Caki2 (cell line): ENCODE measurements around the gene TUFM. TPM values are rescaled to one million over a fixed set of nuclear protein-coding genes. Genes with fewer than 3 reads are reported as not detected.
"Not testable (repeated sequence)": the region's sequence is repeated elsewhere in the genome, so short reads cannot be mapped to it uniquely, and the experiment has no call there.

Source experiments
- DNase-seq: peaks from one replicate; pipeline ENCODE4 v3.0.0-alpha.2; 2015; ENCODE audit warnings: low read depth
- in situ Hi-C: cut with HindIII; loops from 2 replicates; pipeline ENCODE4 v1.10.0; 2016; ENCODE audit warnings: low sequenced_read_pairs, low pct_unique_long_range_greater_than_20kb, mixed read lengths
- total RNA-seq: library from RNA; depleted of rRNA; stranded (reverse); fragments of >200 nt; shearing (Covaris generic); gene quantifications from 2 replicates; pipeline ENCODE4 v1.2.3, GENCODE V29; 2014; ENCODE audit warnings: low replicate concordance; rRNA removed

Gene TUFM
- total RNA-seq, result 149 and 151 TPM in 2 replicates

- in situ Hi-C loops, result no loop called here
- DNase-seq, result peak; percentile 99
These were observed at the start of gene TUFM for GRCh38 chr16:28846080-28846932. Gene TUFM (minus strand): TSS chr16:28846348. CDS start chr16:28846269, 79 bp downstream.

GRCh38 chr16:28895609-28896008, 49.5 kb upstream of the TUFM start:
- no peak for DNase-seq

GRCh38 chr16:28893291-28893690, 47.1 kb upstream of the TUFM start:
- DNase-seq, result no peak
- in situ Hi-C loops, result no loop called here

More at GRCh38 chr16:28895609-28896008, 49.5 kb upstream of the TUFM start:
- in situ Hi-C loops, result no loop called here

- no peak for DNase-seq
- in situ Hi-C loops, result no loop called here
These were observed 46.1 kb upstream of the TUFM start for GRCh38 chr16:28891964-28892890.

DNA sequence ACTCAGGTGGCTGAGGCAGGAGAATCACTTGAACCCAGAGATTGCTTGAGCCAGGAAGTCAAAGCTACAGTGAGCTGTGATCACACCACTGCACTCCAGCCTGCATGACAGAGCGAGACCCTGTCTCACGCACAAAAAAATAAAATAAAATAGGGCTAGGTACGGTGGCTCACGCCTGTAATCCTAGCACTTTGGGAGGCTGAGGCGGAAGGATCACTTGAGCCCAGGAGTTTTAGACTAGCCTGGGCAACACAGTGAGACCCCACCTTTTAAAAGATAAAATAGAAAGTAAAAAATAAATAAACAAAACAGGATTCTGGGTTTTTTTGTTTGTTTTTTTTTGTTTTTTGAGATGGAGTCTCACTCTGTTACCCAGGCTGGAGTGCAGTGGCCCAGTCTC, 44.2 kb upstream of the TUFM start:
- in situ Hi-C loops, DNase-seq: not testable (repeated sequence)

- no peak for DNase-seq
- in situ Hi-C loops, result no loop called here
These were observed 40.8 kb upstream of the TUFM start for GRCh38 chr16:28886945-28887344.

GRCh38 chr16:28884045-28884444, 37.9 kb upstream of the TUFM start:
- DNase-seq, result no peak
- in situ Hi-C loops, result no loop called here

- in situ Hi-C loops, result no loop called here
- DNase-seq, result no peak
These were observed 37.3 kb upstream of the TUFM start for GRCh38 chr16:28883221-28883996.

DNA sequence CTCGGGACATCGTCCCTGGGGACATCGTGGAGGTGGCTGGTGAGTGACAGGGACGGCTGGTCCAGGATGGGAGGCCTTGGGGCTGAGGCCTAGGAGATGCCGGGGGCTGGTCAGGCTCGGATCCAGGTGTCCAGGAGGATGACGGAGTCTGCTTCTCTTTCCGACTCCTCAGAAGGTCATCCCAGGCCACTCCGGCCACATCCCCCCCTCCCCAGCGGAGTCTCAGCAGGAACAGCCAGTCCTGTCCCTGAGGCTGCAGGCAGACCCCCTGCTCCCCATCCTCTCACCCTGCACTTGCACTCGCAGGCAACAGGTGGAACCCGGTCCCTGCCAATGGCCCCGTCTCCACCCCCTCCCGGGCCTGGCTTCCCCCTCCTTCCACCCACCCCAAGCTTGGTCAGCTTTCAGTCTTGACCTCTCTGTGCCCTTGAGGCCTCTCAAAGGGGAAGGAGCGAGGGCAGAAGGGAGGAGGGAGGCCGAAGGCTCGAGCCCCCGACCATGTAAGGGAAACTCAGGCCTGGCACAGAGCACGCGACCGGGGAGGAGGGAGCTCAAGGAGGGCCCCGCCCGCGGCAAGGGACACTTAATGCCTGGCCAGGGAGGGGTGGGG, 36.5 kb upstream of the TUFM start:
- DNase-seq, result no peak

DNA sequence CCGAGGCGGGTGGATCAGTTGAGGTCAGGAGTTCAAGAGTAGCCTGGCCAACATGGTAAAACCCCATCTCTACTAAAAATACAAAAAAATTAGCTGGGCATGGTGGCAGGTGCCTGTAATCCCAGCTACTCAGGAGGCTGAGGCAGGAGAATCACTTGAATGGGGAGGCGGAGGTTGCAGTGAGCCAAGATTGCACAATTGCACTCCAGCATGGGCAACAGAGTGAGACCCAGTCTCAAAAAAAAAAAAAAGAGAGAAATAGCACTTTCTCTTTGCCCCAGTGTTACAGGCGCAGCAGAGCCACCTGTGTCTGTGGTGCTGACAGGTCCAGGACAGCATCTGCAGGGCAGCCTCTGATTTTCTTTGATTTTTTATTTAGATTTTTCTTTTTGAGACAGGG, 35.4 kb upstream of the TUFM start:
- in situ Hi-C loops, result not testable (repeated sequence)

More for the DNA sequence above, 36.5 kb upstream of the TUFM start:
- in situ Hi-C loops, result no loop called here

DNA sequence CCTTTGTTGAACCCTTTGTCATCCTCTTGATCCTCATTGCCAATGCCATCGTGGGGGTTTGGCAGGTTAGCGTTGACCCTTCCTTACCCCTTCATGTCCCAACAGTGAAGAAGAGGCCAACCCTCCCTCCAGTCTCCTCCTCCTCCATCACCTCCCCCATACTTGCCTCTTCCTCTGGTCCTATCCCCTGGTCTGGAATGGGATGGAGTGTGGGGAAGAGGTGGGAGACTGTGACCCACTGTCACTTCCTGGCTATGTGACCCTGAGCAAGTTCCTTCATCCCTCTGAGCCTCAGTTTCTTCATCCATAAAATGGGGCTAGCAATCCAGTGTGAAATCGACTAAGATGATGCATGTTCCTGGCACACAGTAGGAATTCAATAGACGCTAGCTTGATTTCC, 34.8 kb upstream of the TUFM start:
- in situ Hi-C loops, result no loop called here
- no peak for DNase-seq

More for the DNA sequence above, 35.4 kb upstream of the TUFM start:
- DNase-seq, result not testable (repeated sequence)

DNA sequence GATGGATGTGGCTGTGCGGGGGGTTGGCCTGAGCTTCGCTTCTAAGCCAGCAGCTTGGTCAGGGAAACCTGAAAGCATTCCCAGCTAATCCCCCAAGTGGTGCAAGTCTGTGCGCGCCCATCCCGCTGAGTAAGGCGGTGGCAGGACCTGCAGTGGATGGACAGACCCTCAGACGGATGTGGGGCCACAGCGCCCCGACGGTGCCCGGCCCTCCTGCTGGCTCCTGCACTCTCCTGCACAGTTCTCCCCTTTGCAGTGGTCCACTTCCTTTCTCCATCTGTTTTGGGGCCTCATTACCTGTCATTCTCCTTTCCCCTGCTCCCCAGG, 34.4 kb upstream of the TUFM start:
- DNase-seq, result no peak
- in situ Hi-C loops, result no loop called here

GRCh38 chr16:28879841-28880588, 33.9 kb upstream of the TUFM start:
- DNase-seq, result peak; percentile 86
- in situ Hi-C loops, result no loop called here

- DNase-seq, result no peak
- in situ Hi-C loops, result no loop called here
These were observed 33.2 kb upstream of the TUFM start for GRCh38 chr16:28879261-28879840.

GRCh38 chr16:28878083-28878926, 32.2 kb upstream of the TUFM start, which contains the start of gene ATP2A1:
Gene ATP2A1 (plus strand): TSS chr16:28878488. CDS start chr16:28878672, 184 bp downstream.
- in situ Hi-C loops, result no loop called here
- DNase-seq, result no peak

DNA sequence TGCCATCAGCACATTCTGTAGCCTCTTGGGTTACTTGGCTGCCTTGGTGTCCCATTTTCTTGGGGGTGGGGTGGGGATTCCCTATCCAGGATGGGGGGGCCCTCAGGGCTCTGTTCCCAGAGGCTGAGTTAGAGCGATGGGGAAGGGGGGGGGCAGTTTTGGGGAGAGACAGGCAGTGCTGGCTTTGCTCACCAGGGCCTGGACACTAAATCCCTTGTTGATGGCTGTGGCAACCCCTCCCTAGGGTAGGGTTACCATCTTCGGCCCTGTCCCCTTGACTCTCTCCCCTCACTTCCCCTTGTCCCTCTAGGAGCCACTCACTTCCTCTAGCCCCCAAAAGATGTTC, 31.5 kb upstream of the TUFM start:
- in situ Hi-C loops, result no loop called here
- no peak for DNase-seq
